Measurements from ENCODE around the gene DPYD. TPM values are rescaled to one million over a fixed set of nuclear protein-coding genes. Genes with fewer than 3 reads are reported as not detected.
A peak's percentile ranks its signal among the peaks of the same experiment; 100 is the strongest.

The DPYD gene
- polyA plus RNA-seq, 1 donor: 32.5 TPM

GRCh38 chr1:97298966-97299365 is 621.9 kb downstream of the DPYD start:
- H3K27me3 ChIP-seq (ENCODE audit: control insufficient read depth, insufficient read depth, low read length): no peaks in the 10 kb centered on the region
- H3K36me3 ChIP-seq (ENCODE audit: control insufficient read depth, insufficient read depth, low read length): no peaks in the 10 kb centered on the region
- no CpG with 5 or more reads among the region's 1 CpG for WGBS (ENCODE audit: insufficient coverage, low lambda C conversion rate)
- H3K4me3 ChIP-seq (ENCODE audit: low read length): no peak overlapping the region
- no peak for DNase-seq
- no peak overlapping the region for H3K27ac ChIP-seq (ENCODE audit: low read length)
- H3K4me1 ChIP-seq (ENCODE audit: control insufficient read depth, insufficient read depth, low read length): no peaks in the 10 kb centered on the region
- H3K9me3 ChIP-seq (ENCODE audit: control insufficient read depth, low read depth, low read length): no peaks in the 10 kb centered on the region

GRCh38 chr1:97297611-97298010 is 623.2 kb downstream of the DPYD start:
- WGBS (ENCODE audit: insufficient coverage, low lambda C conversion rate): 70% methylated on average over 2 of the region's 2 CpGs
- Histone ChIP-seq H3K4me1 (ENCODE audit: control insufficient read depth, insufficient read depth, low read length) (no peaks in the 10 kb centered on the region), H3K27me3 (ENCODE audit: control insufficient read depth, insufficient read depth, low read length) (no peaks in the 10 kb centered on the region), H3K4me3 (ENCODE audit: low read length) (no peak overlapping the region), H3K27ac (ENCODE audit: low read length) (no peak overlapping the region), H3K9me3 (ENCODE audit: control insufficient read depth, low read depth, low read length) (no peaks in the 10 kb centered on the region), H3K36me3 (ENCODE audit: control insufficient read depth, insufficient read depth, low read length) (no peaks in the 10 kb centered on the region)
- DNase-seq: no peak

GRCh38 chr1:97281962-97282361 is 638.9 kb downstream of the DPYD start:
- H3K9me3 ChIP-seq (ENCODE audit: control insufficient read depth, low read depth, low read length): peaks cover 2% of the 10 kb centered on the region
- H3K4me1 ChIP-seq (ENCODE audit: control insufficient read depth, insufficient read depth, low read length): no peaks in the 10 kb centered on the region
- no peak overlapping the region for H3K4me3 ChIP-seq (ENCODE audit: low read length)
- H3K36me3 ChIP-seq (ENCODE audit: control insufficient read depth, insufficient read depth, low read length): no peaks in the 10 kb centered on the region
- no peak overlapping the region for H3K27ac ChIP-seq (ENCODE audit: low read length)
- no peaks in the 10 kb centered on the region for H3K27me3 ChIP-seq (ENCODE audit: control insufficient read depth, insufficient read depth, low read length)
- WGBS (ENCODE audit: insufficient coverage, low lambda C conversion rate): no CpG with 5 or more reads among the region's 1 CpG
- no peak for DNase-seq

GRCh38 chr1:97277891-97278654 is 642.8 kb downstream of the DPYD start:
- no peaks in the 10 kb centered on the region for H3K9me3 ChIP-seq (ENCODE audit: control insufficient read depth, low read depth, low read length)
- no peaks in the 10 kb centered on the region for H3K36me3 ChIP-seq (ENCODE audit: control insufficient read depth, insufficient read depth, low read length)
- no peak for DNase-seq
- no peaks in the 10 kb centered on the region for H3K4me1 ChIP-seq (ENCODE audit: control insufficient read depth, insufficient read depth, low read length)
- H3K27ac ChIP-seq (ENCODE audit: low read length): no peak overlapping the region
- no peak overlapping the region for H3K4me3 ChIP-seq (ENCODE audit: low read length)
- no peaks in the 10 kb centered on the region for H3K27me3 ChIP-seq (ENCODE audit: control insufficient read depth, insufficient read depth, low read length)
- no CpG with 5 or more reads among the region's 2 CpGs for WGBS (ENCODE audit: insufficient coverage, low lambda C conversion rate)

GRCh38 chr1:97271916-97272788 is 648.7 kb downstream of the DPYD start:
- no peaks in the 10 kb centered on the region for H3K36me3 ChIP-seq (ENCODE audit: control insufficient read depth, insufficient read depth, low read length)
- no peak overlapping the region for H3K4me3 ChIP-seq (ENCODE audit: low read length)
- H3K9me3 ChIP-seq (ENCODE audit: control insufficient read depth, low read depth, low read length): no peaks in the 10 kb centered on the region
- H3K4me1 ChIP-seq (ENCODE audit: control insufficient read depth, insufficient read depth, low read length): no peaks in the 10 kb centered on the region
- 17% methylated on average over 3 of the region's 6 CpGs for WGBS (ENCODE audit: insufficient coverage, low lambda C conversion rate)
- H3K27ac ChIP-seq (ENCODE audit: low read length): no peak overlapping the region
- no peaks in the 10 kb centered on the region for H3K27me3 ChIP-seq (ENCODE audit: control insufficient read depth, insufficient read depth, low read length)
- DNase-seq: peak in 1 of 2 donors; percentile 32

GRCh38 chr1:97270508-97271307 is 650.1 kb downstream of the DPYD start:
- no peak for DNase-seq
- 36% methylated on average over 2 of the region's 3 CpGs for WGBS (ENCODE audit: insufficient coverage, low lambda C conversion rate)
- no peaks in the 10 kb centered on the region for H3K9me3 ChIP-seq (ENCODE audit: control insufficient read depth, low read depth, low read length)

GRCh38 chr1:97265630-97266029 is 655.2 kb downstream of the DPYD start:
- Histone ChIP-seq H3K9me3 (ENCODE audit: control insufficient read depth, low read depth, low read length) (no peaks in the 10 kb centered on the region), H3K27ac (ENCODE audit: low read length) (no peak overlapping the region), H3K4me3 (ENCODE audit: low read length) (no peak overlapping the region), H3K27me3 (ENCODE audit: control insufficient read depth, insufficient read depth, low read length) (no peaks in the 10 kb centered on the region), H3K4me1 (ENCODE audit: control insufficient read depth, insufficient read depth, low read length) (no peaks in the 10 kb centered on the region), H3K36me3 (ENCODE audit: control insufficient read depth, insufficient read depth, low read length) (no peaks in the 10 kb centered on the region)
- no peak for DNase-seq

More at GRCh38 chr1:97270508-97271307, 650.1 kb downstream of the DPYD start:
- Histone ChIP-seq H3K27ac (ENCODE audit: low read length) (no peak overlapping the region), H3K36me3 (ENCODE audit: control insufficient read depth, insufficient read depth, low read length) (no peaks in the 10 kb centered on the region), H3K4me1 (ENCODE audit: control insufficient read depth, insufficient read depth, low read length) (no peaks in the 10 kb centered on the region), H3K4me3 (ENCODE audit: low read length) (no peak overlapping the region), H3K27me3 (ENCODE audit: control insufficient read depth, insufficient read depth, low read length) (no peaks in the 10 kb centered on the region)

GRCh38 chr1:97262842-97263241 is 658.0 kb downstream of the DPYD start:
- no peak overlapping the region for H3K27ac ChIP-seq (ENCODE audit: low read length)
- no peaks in the 10 kb centered on the region for H3K4me1 ChIP-seq (ENCODE audit: control insufficient read depth, insufficient read depth, low read length)
- no peak overlapping the region for H3K4me3 ChIP-seq (ENCODE audit: low read length)
- 20% methylated on average over 1 of the region's 1 CpG for WGBS (ENCODE audit: insufficient coverage, low lambda C conversion rate)
- DNase-seq: no peak
- no peaks in the 10 kb centered on the region for H3K27me3 ChIP-seq (ENCODE audit: control insufficient read depth, insufficient read depth, low read length)
- H3K36me3 ChIP-seq (ENCODE audit: control insufficient read depth, insufficient read depth, low read length): no peaks in the 10 kb centered on the region
- no peaks in the 10 kb centered on the region for H3K9me3 ChIP-seq (ENCODE audit: control insufficient read depth, low read depth, low read length)

- H3K36me3 ChIP-seq (ENCODE audit: control insufficient read depth, insufficient read depth, low read length): no peaks in the 10 kb centered on the region
- H3K4me3 ChIP-seq (ENCODE audit: low read length): no peak overlapping the region
- H3K27ac ChIP-seq (ENCODE audit: low read length): no peak overlapping the region
- WGBS (ENCODE audit: insufficient coverage, low lambda C conversion rate): 83% methylated on average over 1 of the region's 1 CpG
- DNase-seq: peak in 1 of 2 donors; percentile 29
- no peaks in the 10 kb centered on the region for H3K4me1 ChIP-seq (ENCODE audit: control insufficient read depth, insufficient read depth, low read length)
- H3K27me3 ChIP-seq (ENCODE audit: control insufficient read depth, insufficient read depth, low read length): no peaks in the 10 kb centered on the region
- H3K9me3 ChIP-seq (ENCODE audit: control insufficient read depth, low read depth, low read length): no peaks in the 10 kb centered on the region
Observed at GRCh38 chr1:97258597-97258996, 662.2 kb downstream of the DPYD start.

Data from large intestine (tissue), 3 donors.